H1 (cell line): ENCODE results near the gene TBC1D9. TPM values are rescaled to one million over a fixed set of nuclear protein-coding genes. Genes with fewer than 3 reads are reported as not detected.

ENCODE experiments used
- CTCF ChIA-PET: fragments of 300-600 bp; sonication (Branson Sonifier 250); formaldehyde crosslinking; loops from one replicate; lab custom pipeline; 2021; ENCODE audit not compliant: partially characterized antibody; lab: Charles Lee
- POLR2A ChIA-PET: fragments of 300-600 bp; sonication (Branson Sonifier 250); formaldehyde crosslinking; loops from one replicate; lab custom pipeline; 2021; ENCODE audit warnings: inconsistent platforms; ENCODE audit not compliant: partially characterized antibody; lab: Charles Lee
- DNase-seq, 2 experiments: peaks; one replicate each; pipeline versions ENCODE4 v3.0.0 to v3.0.0-alpha.2; 2010 to 2022; ENCODE audit warnings: low spot score in 2 of 2, low read depth in 1 of 2, mixed read lengths in 1 of 2
- FAIRE-seq: peaks from 2 replicates; lab custom pipeline; 2011; peaks lifted over from hg19 to GRCh38; lab: Jason Lieb, UNC
- H2AFZ ChIP-seq: 2 replicates; pipeline ENCODE4 v1.8.1; 2012; ENCODE audit warnings: low read length, inconsistent platforms
- H2AK5ac ChIP-seq: 2 replicates; pipeline ENCODE4 v1.6.1; 2013; ENCODE audit warnings: low read depth, low read length
- H2BK120ac ChIP-seq: replicated peaks from 2 replicates; pipeline ENCODE3; 2013; ENCODE audit warnings: low read depth, low read length, inconsistent platforms
- H2BK12ac ChIP-seq: 2 replicates; pipeline ENCODE4 v1.6.1; 2013; ENCODE audit warnings: low read depth, low read length
- H2BK15ac ChIP-seq: 2 replicates; pipeline ENCODE4 v1.6.1; 2013; ENCODE audit warnings: low read length
- H2BK20ac ChIP-seq: 2 replicates; pipeline ENCODE4 v1.6.1; 2013; ENCODE audit warnings: low read length
- H2BK5ac ChIP-seq: 2 replicates; pipeline ENCODE4 v1.6.1; 2013; ENCODE audit warnings: low read depth, low read length
- H3K14ac ChIP-seq: 2 replicates; pipeline ENCODE4 v1.6.1; 2013; ENCODE audit warnings: inconsistent platforms; ENCODE audit not compliant: insufficient read length
- H3K18ac ChIP-seq: 2 replicates; pipeline ENCODE4 v1.6.1; 2013; ENCODE audit warnings: low read length; ENCODE audit errors: extremely low read depth
- H3K23ac ChIP-seq: 2 replicates; pipeline ENCODE4 v1.6.1; 2013; ENCODE audit warnings: inconsistent platforms; ENCODE audit not compliant: insufficient read length
- H3K23me2 ChIP-seq: 2 replicates; pipeline ENCODE4 v1.6.1; 2013; ENCODE audit warnings: low read depth, low read length
- H3K27ac ChIP-seq: 2 replicates; pipeline ENCODE4 v1.6.1; 2011; ENCODE audit warnings: low read depth, low read length, inconsistent platforms
- H3K27me3 ChIP-seq, 4 experiments: replicated peaks in 1 of 4; 1 replicate in 1 of 4; 2 replicates in 3 of 4; pipeline versions ENCODE4 v1.6.1 to v1.8.1; 2011 to 2013; ENCODE audit warnings: low read length in 3 of 4, mild to moderate bottlenecking in 3 of 4, inconsistent platforms in 2 of 4, mixed read lengths in 2 of 4, moderate library complexity in 1 of 4; ENCODE audit not compliant: control insufficient read depth in 3 of 4, insufficient read depth in 3 of 4; ENCODE audit errors: extremely low read depth in 1 of 4
- H3K36me3 ChIP-seq, 4 experiments: 2 replicates each; pipeline versions ENCODE4 v1.6.1 to v1.8.1; 2011 to 2013; ENCODE audit warnings: mild to moderate bottlenecking in 4 of 4, low read length in 3 of 4, moderate library complexity in 2 of 4, control low read depth in 1 of 4, inconsistent platforms in 1 of 4; ENCODE audit not compliant: insufficient read depth in 4 of 4, control insufficient read depth in 2 of 4
- H3K4ac ChIP-seq: replicated peaks from 2 replicates; pipeline ENCODE3; 2013; ENCODE audit warnings: low read length, low read depth, mixed read lengths, inconsistent platforms; ENCODE audit not compliant: insufficient read length
- H3K4me1 ChIP-seq, 4 experiments: replicated peaks in 1 of 4; 1 replicate in 1 of 4; 2 replicates in 3 of 4; pipeline versions ENCODE4 v1.6.1 to v1.8.1; 2011 to 2013; ENCODE audit warnings: low read length in 3 of 4, inconsistent platforms in 2 of 4, mixed read lengths in 1 of 4; ENCODE audit not compliant: insufficient read depth in 4 of 4, control insufficient read depth in 3 of 4
- H3K4me2 ChIP-seq, 2 experiments: 2 replicates each; pipeline versions ENCODE4 v1.6.1 to v1.8.1; 2011 to 2013; ENCODE audit warnings: low read depth in 2 of 2, low read length in 2 of 2, control low read depth in 1 of 2, inconsistent platforms in 1 of 2, mild to moderate bottlenecking in 1 of 2; ENCODE audit not compliant: insufficient read depth in 1 of 2
- H3K4me3 ChIP-seq, 4 experiments: fragments of 200-600, 300-600 bp in 1 of 4; sonication (generic), shearing (Covaris generic), sonication (Bioruptor Twin) in 1 of 4; 2 replicates each; pipeline versions ENCODE4 v1.5.1 to v1.8.1; 2011 to 2016; ENCODE audit warnings: low read length in 4 of 4, low read depth in 3 of 4, control low read depth in 2 of 4, inconsistent platforms in 2 of 4, mild to moderate bottlenecking in 2 of 4, mixed read lengths in 1 of 4, moderate library complexity in 1 of 4; ENCODE audit not compliant: insufficient read depth in 2 of 4; ENCODE audit errors: extremely low read depth in 1 of 4
- H3K56ac ChIP-seq: replicated peaks from 2 replicates; pipeline ENCODE3; 2013; ENCODE audit warnings: low read depth, mild to moderate bottlenecking, mixed read lengths, low read length, inconsistent platforms; ENCODE audit not compliant: insufficient read length
- H3K79me1 ChIP-seq: 2 replicates; pipeline ENCODE4 v1.6.1; 2013; ENCODE audit warnings: low read depth, low read length, control low read depth
- H3K79me2 ChIP-seq, 2 experiments: 2 replicates each; pipeline versions ENCODE4 v1.6.1 to v1.8.1; 2012 to 2013; ENCODE audit warnings: low read length in 2 of 2, mild to moderate bottlenecking in 2 of 2, inconsistent platforms in 1 of 2; ENCODE audit not compliant: insufficient read depth in 2 of 2, control insufficient read depth in 1 of 2
- H3K9ac ChIP-seq, 4 experiments: replicated peaks in 1 of 4; 1 replicate in 1 of 4; 2 replicates in 3 of 4; pipeline versions ENCODE4 v1.6.1 to v1.8.1; 2011 to 2013; ENCODE audit warnings: low read depth in 3 of 4, low read length in 3 of 4, control low read depth in 2 of 4, mild to moderate bottlenecking in 2 of 4, moderate library complexity in 2 of 4, inconsistent platforms in 1 of 4; ENCODE audit errors: extremely low read depth in 1 of 4
- H3K9me3 ChIP-seq, 2 experiments: 2 replicates each; pipeline versions ENCODE4 v1.6.1 to v1.8.1; 2012 to 2013; ENCODE audit warnings: mild to moderate bottlenecking in 2 of 2, moderate library complexity in 2 of 2, control low read depth in 1 of 2, inconsistent platforms in 1 of 2, low read depth in 1 of 2, low read length in 1 of 2, mixed read lengths in 1 of 2; ENCODE audit not compliant: insufficient read depth in 2 of 2
- H4K20me1 ChIP-seq, 2 experiments: replicated peaks in 1 of 2; 2 replicates each; pipeline versions ENCODE3 to v1.8.1; 2011 to 2013; ENCODE audit warnings: inconsistent platforms in 2 of 2, low read length in 2 of 2, mild to moderate bottlenecking in 1 of 2; ENCODE audit not compliant: insufficient read depth in 2 of 2, control insufficient read depth in 1 of 2
- H4K5ac ChIP-seq: 2 replicates; pipeline ENCODE4 v1.6.1; 2013; ENCODE audit warnings: low read length, low read depth, mixed read lengths, inconsistent platforms; ENCODE audit not compliant: insufficient read length
- H4K8ac ChIP-seq: 2 replicates; pipeline ENCODE4 v1.8.0; 2013; ENCODE audit warnings: mild to moderate bottlenecking, moderate library complexity, low read length, inconsistent platforms; ENCODE audit not compliant: insufficient read depth; ENCODE audit errors: extremely low read depth
- H4K91ac ChIP-seq: replicated peaks from 2 replicates; pipeline ENCODE3; 2013; ENCODE audit warnings: low read length, mixed read lengths, inconsistent platforms; ENCODE audit not compliant: insufficient read length
- ATF2 ChIP-seq: IDR thresholded peaks from 2 replicates; pipeline ENCODE4 v1.6.1; 2012; ENCODE audit warnings: low read length, inconsistent platforms
- EGR1 ChIP-seq: IDR thresholded peaks from 2 replicates; pipeline ENCODE4 v1.6.1; 2011; ENCODE audit warnings: low read depth, low read length, borderline replicate concordance
- SIX5 ChIP-seq: IDR thresholded peaks from 2 replicates; pipeline ENCODE4 v1.6.1; 2011; ENCODE audit warnings: mild to moderate bottlenecking, low read depth, low read length
- WGBS, 2 experiments: shearing (Covaris generic) in 1 of 2; methylation state at CpG; one replicate each; pipeline versions ENCODE4 v1.1.6 to v1.1.7; 2013 to 2015; ENCODE audit warnings: low lambda C conversion rate in 2 of 2, mixed read lengths in 2 of 2, inconsistent platforms in 1 of 2, low coverage in 1 of 2, missing lambda C conversion rate in 1 of 2; ENCODE audit not compliant: insufficient replicate concordance in 2 of 2, insufficient coverage in 1 of 2, insufficient read length in 1 of 2; ENCODE audit errors: extremely low coverage in 1 of 2, missing lambda C conversion rate in 1 of 2; 5-methylcytosine and 5-hydroxymethylcytosine counted together
- polyA plus RNA-seq, 7 experiments: library from polyadenylated mRNA; depleted of rRNA in 3 of 7; stranded (reverse) in 5 of 7; unstranded in 2 of 7; fragments of >200 nt in 5 of 7; fragments of 200-250 nt in 2 of 7; gene quantifications; 1 replicate in 5 of 7; 2 replicates in 1 of 7; 4 replicates in 1 of 7; pipeline versions ENCODE4 v1.2.1 to v1.2.3, GENCODE V29; 2011 to 2013; ENCODE audit warnings: missing spikeins in 2 of 7, mixed read lengths in 2 of 7
- total RNA-seq: library from RNA; stranded (reverse); fragmentation: NEBNext Ultra II Directional; extraction: Animal tissue kit (Norgen Biotek cat#: 25700); gene quantifications from 2 replicates; pipeline ENCODE4 v1.2.1, GENCODE V29; 2021

The TBC1D9 gene
- total and polyA plus RNA-seq, 2 of the 8 experiments (the other 6 are each of a cell fraction or from before 2014, with no cell fraction given): 0.94 to 1.0 TPM

GRCh38 chr4:140672416-140672815 is 83.8 kb downstream of the TBC1D9 start:
- Histone ChIP-seq H3K4me2 (no peak overlapping the region), H4K20me1 (no peaks in the 10 kb centered on the region), H4K8ac (no peak overlapping the region), H2BK5ac (no peak overlapping the region), H3K4me1 (no peaks in the 10 kb centered on the region), H2AFZ (no peak overlapping the region), H3K23me2 (no peaks in the 10 kb centered on the region), H4K5ac (no peak overlapping the region), H4K91ac (no peak overlapping the region), H3K14ac (no peak overlapping the region), H3K9me3 (no peaks in the 10 kb centered on the region), H3K27ac (no peak overlapping the region), H2BK20ac (no peak overlapping the region), H3K79me1 (no peaks in the 10 kb centered on the region), H3K4ac (no peak overlapping the region), H2AK5ac (no peak overlapping the region), H3K9ac (no peak overlapping the region), H2BK120ac (no peak overlapping the region), H2BK12ac (no peak overlapping the region), H3K4me3 (no peak overlapping the region), H3K23ac (no peak overlapping the region), H2BK15ac (no peak overlapping the region), H3K27me3 (no peaks in the 10 kb centered on the region), H3K79me2 (no peaks in the 10 kb centered on the region), H3K56ac (no peak overlapping the region), H3K18ac (no peak overlapping the region), H3K36me3 (no peaks in the 10 kb centered on the region)
- FAIRE-seq (no peak), DNase-seq (no peak)
- POLR2A ChIA-PET: no interaction called here
- no peak for TF ChIP-seq ATF2
- no peak for TF ChIP-seq EGR1
- no peak for TF ChIP-seq SIX5
- CTCF ChIA-PET: interaction anchor here (0.9 kb wide), 1 partner anchor 71 kb away, joined by 6 read pairs; no protein-coding TSS in a partner anchor
- 89% methylated on average over 4 of the region's 4 CpGs; no CpG with 5 or more reads in 1 of the 2 experiments for WGBS, 2 experiments
